HG03432 (cell line): ENCODE data around the gene RUNX1.
A peak's percentile ranks its signal among the peaks of the same experiment; 100 is the strongest.

Source experiments
- ATAC-seq: cut with Tn5 transposase; IDR thresholded peaks from one replicate; pipeline ENCODE4 v1.9.1; 2021; ENCODE audit warnings: mild to moderate bottlenecking, moderate library complexity; ENCODE audit not compliant: unreplicated experiment

The RUNX1 gene

DNA sequence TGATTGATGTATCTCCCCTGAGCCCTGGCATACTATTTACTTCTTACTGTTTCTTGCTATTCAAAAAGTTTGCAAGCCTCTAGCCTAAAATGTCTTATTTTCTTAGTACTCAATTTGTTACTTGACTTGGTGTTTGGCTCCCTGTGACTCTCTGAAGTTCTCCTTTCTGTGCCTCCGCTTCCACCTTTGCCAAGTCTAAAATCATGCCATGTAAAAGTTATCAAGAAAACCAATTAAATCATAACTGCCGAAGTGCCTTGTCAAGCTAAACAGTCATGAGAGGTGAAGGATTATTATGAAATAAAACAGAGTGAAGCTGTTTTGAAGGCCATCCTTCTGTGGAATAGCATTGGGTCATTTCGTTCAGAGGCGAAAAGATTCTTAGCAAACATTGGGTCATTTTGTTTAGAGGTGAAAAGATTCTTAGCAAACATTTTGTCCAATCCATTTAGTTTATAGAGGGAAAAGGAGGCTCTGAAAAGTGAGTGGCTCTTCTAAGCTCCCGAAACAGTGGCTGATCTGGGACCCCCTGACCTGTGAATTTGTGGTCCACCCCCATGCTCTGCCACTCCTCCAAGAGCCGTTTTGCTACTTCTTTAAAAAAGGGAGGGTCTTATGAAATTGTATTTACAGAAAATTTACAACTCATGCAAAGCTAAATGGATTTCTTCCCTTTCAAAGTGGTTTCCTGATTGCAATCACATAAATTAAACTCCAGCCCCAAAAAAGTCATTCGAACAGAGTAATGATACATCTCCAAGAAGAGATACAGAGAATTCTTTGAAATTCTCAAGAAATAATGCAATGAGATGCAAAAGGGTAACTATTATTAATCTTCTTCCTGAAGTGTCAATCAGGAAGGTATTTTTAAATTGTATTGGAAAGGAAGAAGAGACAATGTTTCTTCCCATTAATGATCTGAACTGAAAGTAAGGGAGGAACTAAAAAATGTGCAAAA, 141.4 kb downstream of the RUNX1 start:
- no peak for ATAC-seq

DNA sequence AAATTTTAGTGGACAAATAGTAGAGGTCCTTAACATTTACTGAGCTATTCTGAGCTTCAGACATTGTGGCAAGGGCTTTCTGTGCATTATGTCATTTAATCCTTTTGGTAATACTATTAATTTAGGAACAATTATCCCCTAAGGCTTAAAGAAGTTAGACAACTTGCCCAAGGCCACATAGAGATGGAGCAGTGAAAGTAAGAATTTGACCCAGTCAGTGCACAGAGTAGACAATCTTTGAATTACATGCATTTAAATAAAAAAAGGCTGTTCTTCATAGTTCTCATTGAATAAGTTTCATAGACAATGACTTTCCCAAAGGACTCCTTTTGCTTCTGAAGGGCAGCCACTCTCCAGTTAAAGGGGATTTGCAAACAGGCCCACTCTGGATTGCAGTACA, 142.7 kb downstream of the RUNX1 start:
- no peak for ATAC-seq

GRCh38 chr21:34905218-34905537, 143.9 kb downstream of the RUNX1 start:
- ATAC-seq = no peak

- ATAC-seq = no peak
Measured at GRCh38 chr21:34904526-34905217, 144.4 kb downstream of the RUNX1 start.

DNA sequence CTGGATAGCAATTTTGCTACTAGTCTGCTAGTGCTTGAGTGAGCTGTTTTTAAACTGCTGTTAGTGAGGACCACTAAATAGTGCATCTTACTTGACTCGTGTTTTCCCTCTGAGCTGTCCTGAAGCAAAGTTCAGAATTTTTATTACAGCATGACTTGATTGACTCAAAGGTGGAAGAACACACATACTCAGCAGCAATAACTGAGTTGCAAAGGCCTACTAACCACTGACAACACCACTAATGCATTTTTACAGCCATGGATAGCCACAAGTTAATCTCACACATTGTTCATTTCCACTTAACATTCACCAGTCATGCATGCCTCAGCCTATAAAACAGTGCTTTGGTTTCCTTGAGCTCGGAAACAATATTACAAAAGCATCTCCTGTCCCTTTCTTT, 148.7 kb downstream of the RUNX1 start:
- no peak for ATAC-seq

DNA sequence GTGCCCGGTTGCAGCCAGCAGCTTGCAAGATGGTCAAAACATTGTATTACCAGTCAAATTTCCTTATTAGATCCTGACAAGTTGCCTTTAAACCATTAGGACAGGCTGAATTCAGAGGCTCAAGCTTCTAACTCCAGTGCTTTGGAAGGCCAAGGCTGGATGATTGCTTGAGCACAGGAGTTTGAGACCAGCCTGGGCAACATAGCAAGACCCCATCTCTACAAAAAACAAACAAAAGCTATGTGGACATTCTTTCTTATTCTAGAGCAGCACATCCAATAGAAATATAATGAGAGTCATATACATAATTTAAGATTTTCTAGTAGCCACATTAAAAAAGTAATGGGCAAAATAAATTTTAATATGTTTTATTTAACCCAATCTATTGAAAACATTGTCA, 149.3 kb downstream of the RUNX1 start:
- no peak for ATAC-seq

- ATAC-seq = no peak
Measured at GRCh38 chr21:34899302-34899701, 149.8 kb downstream of the RUNX1 start.

GRCh38 chr21:34897828-34898227, 151.3 kb downstream of the RUNX1 start:
- ATAC-seq = no peak

GRCh38 chr21:34894401-34894800, 154.7 kb downstream of the RUNX1 start:
- ATAC-seq = no peak

DNA sequence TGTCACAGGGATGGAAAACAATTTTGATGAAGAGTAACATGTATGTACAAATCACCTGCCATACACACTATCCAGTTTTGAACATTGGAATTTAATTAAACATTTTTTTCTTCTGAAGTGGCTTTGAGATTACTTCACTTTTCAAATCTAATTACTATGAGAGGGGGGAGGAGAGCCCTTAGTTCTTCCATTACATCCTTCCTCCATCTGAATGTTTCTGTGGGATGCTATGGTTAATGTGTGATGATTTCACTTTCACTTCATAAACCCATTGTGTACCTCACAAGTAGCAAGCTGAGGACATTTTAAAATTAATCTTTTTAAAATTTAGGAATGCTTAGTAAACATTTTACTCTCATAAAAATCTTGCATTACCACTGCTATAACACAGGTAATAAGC, 156.9 kb downstream of the RUNX1 start:
- no peak for ATAC-seq

GRCh38 chr21:34891613-34891943, 157.5 kb downstream of the RUNX1 start:
- ATAC-seq = no peak

DNA sequence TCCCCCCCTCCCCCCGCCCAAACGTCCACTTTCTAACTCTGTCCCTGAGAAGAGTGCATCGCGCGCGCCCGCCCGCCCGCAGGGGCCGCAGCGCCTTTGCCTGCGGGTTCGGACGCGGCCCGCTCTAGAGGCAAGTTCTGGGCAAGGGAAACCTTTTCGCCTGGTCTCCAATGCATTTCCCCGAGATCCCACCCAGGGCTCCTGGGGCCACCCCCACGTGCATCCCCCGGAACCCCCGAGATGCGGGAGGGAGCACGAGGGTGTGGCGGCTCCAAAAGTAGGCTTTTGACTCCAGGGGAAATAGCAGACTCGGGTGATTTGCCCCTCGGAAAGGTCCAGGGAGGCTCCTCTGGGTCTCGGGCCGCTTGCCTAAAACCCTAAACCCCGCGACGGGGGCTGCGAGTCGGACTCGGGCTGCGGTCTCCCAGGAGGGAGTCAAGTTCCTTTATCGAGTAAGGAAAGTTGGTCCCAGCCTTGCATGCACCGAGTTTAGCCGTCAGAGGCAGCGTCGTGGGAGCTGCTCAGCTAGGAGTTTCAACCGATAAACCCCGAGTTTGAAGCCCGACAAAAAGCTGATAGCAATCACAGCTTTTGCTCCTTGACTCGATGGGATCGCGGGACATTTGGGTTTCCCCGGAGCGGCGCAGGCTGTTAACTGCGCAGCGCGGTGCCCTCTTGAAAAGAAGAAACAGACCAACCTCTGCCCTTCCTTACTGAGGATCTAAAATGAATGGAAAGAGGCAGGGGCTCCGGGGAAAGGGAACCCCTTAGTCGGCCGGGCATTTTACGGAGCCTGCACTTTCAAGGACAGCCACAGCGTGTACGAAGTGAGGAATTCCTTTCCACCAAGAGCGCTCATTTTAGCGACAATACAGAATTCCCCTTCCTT, 158.1 kb downstream of the RUNX1 start:
- no peak for ATAC-seq

- no peak for ATAC-seq
Measured at GRCh38 chr21:34890470-34890723, 158.7 kb downstream of the RUNX1 start.

DNA sequence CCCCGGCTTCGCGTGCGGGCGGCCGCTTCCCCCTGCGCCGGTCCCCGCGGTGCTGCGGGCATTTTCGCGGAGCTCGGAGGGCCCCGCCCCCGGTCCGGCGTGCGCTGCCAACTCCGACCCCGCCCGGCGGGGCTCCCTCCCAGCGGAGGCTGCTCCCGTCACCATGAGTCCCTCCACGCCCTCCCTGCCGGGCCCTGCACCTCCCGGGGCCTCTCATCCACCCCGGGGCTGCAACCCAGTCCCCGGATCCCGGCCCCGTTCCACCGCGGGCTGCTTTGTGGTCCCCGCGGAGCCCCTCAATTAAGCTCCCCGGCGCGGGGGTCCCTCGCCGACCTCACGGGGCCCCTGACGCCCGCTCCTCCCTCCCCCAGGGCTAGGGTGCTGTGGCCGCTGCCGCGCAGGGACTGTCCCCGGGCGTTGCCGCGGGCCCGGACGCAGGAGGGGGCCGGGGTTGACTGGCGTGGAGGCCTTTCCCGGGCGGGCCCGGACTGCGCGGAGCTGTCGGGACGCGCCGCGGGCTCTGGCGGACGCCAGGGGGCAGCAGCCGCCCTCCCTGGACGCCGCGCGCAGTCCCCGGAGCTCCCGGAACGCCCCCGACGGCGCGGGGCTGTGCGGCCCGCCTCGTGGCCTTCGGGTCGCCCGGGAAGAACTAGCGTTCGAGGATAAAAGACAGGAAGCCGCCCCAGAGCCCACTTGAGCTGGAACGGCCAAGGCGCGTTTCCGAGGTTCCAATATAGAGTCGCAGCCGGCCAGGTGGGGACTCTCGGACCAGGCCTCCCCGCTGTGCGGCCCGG, 159.2 kb downstream of the RUNX1 start:
- peak; percentile 53 for ATAC-seq

DNA sequence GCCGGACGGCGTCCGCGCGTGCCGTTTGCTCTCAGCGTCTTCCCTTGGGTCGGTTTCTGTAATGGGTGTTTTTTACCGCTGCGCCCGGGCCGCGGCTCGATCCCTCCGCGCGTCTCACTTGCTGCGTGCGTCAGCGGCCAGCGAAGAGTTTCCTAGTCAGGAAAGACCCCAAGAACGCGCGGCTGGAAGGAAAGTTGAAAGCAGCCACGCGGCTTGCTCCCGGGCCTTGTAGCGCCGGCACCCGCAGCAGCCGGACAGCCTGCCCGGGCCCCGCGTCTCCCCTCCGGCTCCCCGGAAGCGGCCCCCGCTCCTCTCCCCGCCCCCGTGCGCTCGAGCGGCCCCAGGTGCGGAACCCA, 159.8 kb downstream of the RUNX1 start:
- peak; percentile 17 for ATAC-seq

DNA sequence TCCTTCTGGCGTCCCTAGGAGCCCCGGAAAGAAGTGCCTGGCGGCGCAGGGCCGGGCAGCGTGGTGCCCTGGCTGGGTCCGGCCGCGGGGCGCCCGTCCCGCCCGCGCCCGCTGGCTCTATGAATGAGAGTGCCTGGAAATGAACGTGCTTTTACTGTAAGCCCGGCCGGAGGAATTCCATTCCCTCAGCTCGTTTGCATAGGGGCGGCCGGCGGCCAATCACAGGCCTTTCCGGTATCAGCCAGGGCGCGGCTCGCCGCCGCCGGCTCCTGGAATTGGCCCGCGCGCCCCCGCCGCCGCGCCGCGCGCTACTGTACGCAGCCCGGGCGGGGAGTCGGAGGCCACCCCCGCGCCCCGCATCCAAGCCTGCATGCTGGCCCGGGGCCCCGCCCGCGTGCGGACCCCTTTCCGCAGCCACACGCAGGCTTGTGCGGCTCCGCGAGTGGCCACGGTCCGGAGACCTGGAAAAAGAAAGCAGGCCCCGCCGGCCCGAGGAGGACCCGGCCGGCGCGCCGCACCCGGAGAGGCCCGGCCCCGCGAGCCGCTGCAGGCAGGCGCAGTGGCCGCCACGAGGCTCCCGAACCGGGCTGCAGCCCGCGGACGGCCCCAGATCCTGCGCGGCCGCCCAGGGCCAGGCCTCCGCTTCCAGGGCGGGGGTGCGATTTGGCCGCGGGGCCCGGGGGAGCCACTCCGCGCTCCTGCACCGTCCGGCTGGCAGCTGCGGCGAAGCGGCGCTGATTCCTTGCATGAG, 160.4 kb downstream of the RUNX1 start:
- peak; percentile 61 for ATAC-seq

GRCh38 chr21:34887725-34888568, 161.2 kb downstream of the RUNX1 start:
- peak; percentile 38 for ATAC-seq

DNA sequence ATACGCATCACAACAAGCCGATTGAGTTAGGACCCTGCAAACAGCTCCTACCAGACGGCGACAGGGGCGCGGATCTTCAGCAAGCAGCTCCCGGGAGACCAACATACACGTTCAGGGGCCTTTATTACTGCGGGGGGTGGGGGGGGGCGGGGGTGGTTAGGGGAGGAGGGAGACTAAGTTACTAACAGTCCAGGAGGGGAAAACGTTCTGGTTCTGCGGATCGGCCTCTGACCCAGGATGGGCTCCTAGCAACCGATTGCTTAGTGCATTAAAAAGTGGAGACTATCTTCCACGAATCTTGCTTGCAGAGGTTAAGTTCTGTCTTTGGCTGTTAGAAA, 162.0 kb downstream of the RUNX1 start:
- ATAC-seq = no peak

DNA sequence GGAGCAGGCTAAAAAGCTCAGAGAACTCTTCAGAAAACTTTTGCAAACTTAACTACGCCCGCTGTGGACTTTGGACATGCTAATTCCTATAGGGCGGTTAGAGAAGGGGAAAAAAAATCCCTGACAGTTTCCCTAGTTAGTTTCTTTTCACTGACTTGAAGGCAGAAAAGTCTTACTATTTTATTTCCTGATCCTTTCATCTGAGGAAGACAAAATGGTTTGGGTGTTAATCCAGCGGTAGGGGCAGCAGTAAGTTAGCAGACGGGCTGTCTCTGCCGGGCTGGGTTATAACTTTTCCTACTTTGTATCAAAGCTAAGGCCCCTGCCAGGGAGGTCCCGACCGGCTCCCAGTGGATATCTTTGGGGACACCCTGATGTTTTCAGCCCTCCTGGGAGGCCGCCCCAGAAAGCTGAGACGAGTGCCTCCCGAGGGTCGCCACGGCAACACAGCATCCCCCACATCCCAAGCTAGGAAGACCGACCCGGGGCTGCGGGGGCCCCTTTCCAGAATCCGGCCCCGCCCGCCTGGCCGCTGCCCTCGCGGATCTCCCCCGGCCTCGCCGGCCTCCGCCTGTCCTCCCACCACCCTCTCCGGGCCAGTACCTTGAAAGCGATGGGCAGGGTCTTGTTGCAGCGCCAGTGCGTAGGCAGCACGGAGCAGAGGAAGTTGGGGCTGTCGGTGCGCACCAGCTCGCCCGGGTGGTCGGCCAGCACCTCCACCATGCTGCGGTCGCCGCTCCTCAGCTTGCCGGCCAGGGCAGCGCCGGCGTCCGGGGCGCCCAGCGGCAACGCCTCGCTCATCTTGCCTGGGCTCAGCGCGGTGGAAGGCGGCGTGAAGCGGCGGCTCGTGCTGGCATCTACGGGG, 162.6 kb downstream of the RUNX1 start:
- no peak for ATAC-seq
